Activated T-cell treated with anti-CD3 and anti-CD28 coated beads, Interleukin-2, amount 50 U/mL, for 48 hours (primary cell): ENCODE measurements around the gene NOD2.

Experiments used
- DNase-seq, 2 experiments: peaks; one replicate each; pipeline ENCODE4 v3.0.0-alpha.2; 2020

The NOD2 gene

GRCh38 chr16:50695017-50696000, 1.9 kb downstream of the NOD2 start:
- DNase-seq, result no peak

- DNase-seq, result no peak
These were observed 2.7 kb downstream of the NOD2 start for GRCh38 chr16:50696126-50696525.

- peak; percentile 59 to 72 for DNase-seq
These were observed 3.4 kb downstream of the NOD2 start for GRCh38 chr16:50696575-50697420.

GRCh38 chr16:50697421-50697715, 4.0 kb downstream of the NOD2 start:
- no peak for DNase-seq

- peak; percentile 80 to 81 for DNase-seq
These were observed 4.7 kb downstream of the NOD2 start for GRCh38 chr16:50697881-50698767.

- DNase-seq, result peak; percentile 80
These were observed 6.1 kb downstream of the NOD2 start for GRCh38 chr16:50699326-50700159.

GRCh38 chr16:50702725-50703124, 9.3 kb downstream of the NOD2 start:
- no peak for DNase-seq

GRCh38 chr16:50704245-50704644, 10.8 kb downstream of the NOD2 start:
- DNase-seq, result no peak

- no peak for DNase-seq
These were observed 12.2 kb downstream of the NOD2 start for GRCh38 chr16:50705436-50706110.

- no peak for DNase-seq
These were observed 12.8 kb downstream of the NOD2 start for GRCh38 chr16:50706250-50706649.

GRCh38 chr16:50708373-50709060, 15.1 kb downstream of the NOD2 start:
- peak; percentile 57 to 62 for DNase-seq

GRCh38 chr16:50709061-50709684, 15.8 kb downstream of the NOD2 start:
- DNase-seq, result no peak

GRCh38 chr16:50709980-50710379, 16.6 kb downstream of the NOD2 start:
- DNase-seq, result no peak

- DNase-seq, result no peak
These were observed 17.6 kb downstream of the NOD2 start for GRCh38 chr16:50711040-50711439.

GRCh38 chr16:50711862-50712559, 18.6 kb downstream of the NOD2 start:
- no peak for DNase-seq

GRCh38 chr16:50712560-50712898, 19.1 kb downstream of the NOD2 start:
- no peak for DNase-seq

- no peak for DNase-seq
These were observed 19.6 kb downstream of the NOD2 start for GRCh38 chr16:50712956-50713355.

GRCh38 chr16:50717091-50717490, 23.7 kb downstream of the NOD2 start:
- no peak for DNase-seq

GRCh38 chr16:50717494-50717893, 24.1 kb downstream of the NOD2 start:
- DNase-seq, result no peak
